ENCODE measurements around the gene ZNF558.

The ZNF558 gene

GRCh38 chr19:8832132-8833021, at the start of gene ZNF558, which contains the start of gene MBD3L1:
ZNF558 (minus strand) TSS chr19:8832304; CDS start chr19:8822659, 9,645 bp downstream.
MBD3L1 (plus strand) TSS chr19:8832377; CDS start chr19:8842679, 10,302 bp downstream.
- DNase-seq, result peak; percentile 99

- no peak for DNase-seq
Measured at GRCh38 chr19:8881512-8881911, 49.4 kb upstream of the ZNF558 start.

- no peak for DNase-seq
Measured at GRCh38 chr19:8880868-8881488, 48.9 kb upstream of the ZNF558 start.

- DNase-seq, result peak; percentile 1
Measured at GRCh38 chr19:8877854-8878705, 46.0 kb upstream of the ZNF558 start.

- no peak for DNase-seq
Measured at GRCh38 chr19:8866344-8866743, 34.2 kb upstream of the ZNF558 start.

- DNase-seq, result no peak
Measured at GRCh38 chr19:8858260-8858659, 26.2 kb upstream of the ZNF558 start.

- no peak for DNase-seq
Measured at GRCh38 chr19:8850488-8850887, 18.4 kb upstream of the ZNF558 start.

GRCh38 chr19:8849232-8849631, 17.1 kb upstream of the ZNF558 start:
- no peak for DNase-seq

GRCh38 chr19:8846819-8847218, 14.7 kb upstream of the ZNF558 start:
- DNase-seq, result no peak

GRCh38 chr19:8840708-8841107, 8.6 kb upstream of the ZNF558 start:
- no peak for DNase-seq

GRCh38 chr19:8835877-8836276, 3.8 kb upstream of the ZNF558 start:
- no peak for DNase-seq

- no peak for DNase-seq
Measured at GRCh38 chr19:8835446-8835845, 3.3 kb upstream of the ZNF558 start.

GRCh38 chr19:8831832-8832131, 322 bp downstream of the ZNF558 start:
- no peak for DNase-seq

- DNase-seq, result no peak
Measured at GRCh38 chr19:8831373-8831772, 731 bp downstream of the ZNF558 start.

- no peak for DNase-seq
Measured at GRCh38 chr19:8827277-8827676, 4.8 kb downstream of the ZNF558 start.

GRCh38 chr19:8826371-8826770, 5.7 kb downstream of the ZNF558 start:
- peak; percentile 20 for DNase-seq

GRCh38 chr19:8821748-8822241, 10.3 kb downstream of the ZNF558 start:
- no peak for DNase-seq

- no peak for DNase-seq
Measured at GRCh38 chr19:8820234-8820633, 11.9 kb downstream of the ZNF558 start.

- no peak for DNase-seq
Measured at GRCh38 chr19:8815780-8816179, 16.3 kb downstream of the ZNF558 start.

- DNase-seq, result no peak
Measured at GRCh38 chr19:8814176-8814575, 17.9 kb downstream of the ZNF558 start.

GRCh38 chr19:8811315-8812172, 20.6 kb downstream of the ZNF558 start:
- DNase-seq, result no peak

GRCh38 chr19:8806661-8807060, 25.4 kb downstream of the ZNF558 start:
- no peak for DNase-seq
